Sigmoid colon (tissue), 7 donors: ENCODE data around the gene F12. TPM values are rescaled to one million over a fixed set of nuclear protein-coding genes. Genes with fewer than 3 reads are reported as not detected.

Experiments
- DNase-seq: peaks from one replicate; pipeline ENCODE4 v3.0.0-alpha.2; 2019
- H3K27ac ChIP-seq, 4 donors: fragments of 200-600 bp; sonication (generic); one replicate each; pipeline ENCODE4 v1.5.1; 2016 to 2019; ENCODE audit warnings: mild to moderate bottlenecking in 1 of 4
- H3K27me3 ChIP-seq, 3 donors: fragments of 200-600 bp; sonication (generic); one replicate each; pipeline ENCODE4 v1.5.1; 2019; ENCODE audit warnings: mild to moderate bottlenecking in 1 of 3
- H3K36me3 ChIP-seq, 4 donors: fragments of 200-600 bp; sonication (generic); one replicate each; pipeline ENCODE4 v1.5.1; 2016 to 2019
- H3K4me1 ChIP-seq, 4 donors: fragments of 200-600 bp; sonication (generic); one replicate each; pipeline ENCODE4 v1.5.1; 2017 to 2019
- H3K4me3 ChIP-seq, 4 donors: fragments of 200-600 bp; sonication (generic); one replicate each; pipeline ENCODE4 v1.5.1; 2017 to 2019; ENCODE audit warnings: mild to moderate bottlenecking in 2 of 4, moderate library complexity in 1 of 4
- H3K9me3 ChIP-seq, 4 donors: fragments of 200-600 bp in 3 of 4; sonication (generic) in 3 of 4; one replicate each; pipeline versions ENCODE4 v1.5.1 to v1.6.1; 2013 to 2019
- EP300 ChIP-seq, 4 donors: sonication (generic); formaldehyde crosslinking; IDR thresholded peaks; one replicate each; pipeline ENCODE4 v1.6.1; 2017; ENCODE audit warnings: antibody characterized with exemption in 4 of 4
- POLR2A ChIP-seq, 2 donors: fragments of 450-650 bp; IDR thresholded peaks; one replicate each; pipeline ENCODE4 v1.6.1; 2016; ENCODE audit warnings: antibody characterized with exemption in 2 of 2, mild to moderate bottlenecking in 2 of 2, moderate library complexity in 2 of 2
- POLR2AphosphoS5 ChIP-seq, 4 donors: sonication (generic); formaldehyde crosslinking; IDR thresholded peaks; one replicate each; pipeline ENCODE4 v1.6.1; 2017; ENCODE audit warnings: antibody characterized with exemption in 4 of 4
- WGBS, 2 donors: extraction: QIAGEN DNeasy Blood & Tissue Kit; methylation state at CpG; one replicate each; pipeline ENCODE4 v1.1.7; 2013; 5-methylcytosine and 5-hydroxymethylcytosine counted together
- intact Hi-C: fragments of 100-400 bp; cut with DNase I; formaldehyde crosslinking; loops from one replicate; pipeline ENCODE4 v1.15.1; 2023
- polyA plus RNA-seq, 3 donors: library from polyadenylated mRNA; stranded (reverse); fragments of 200-250 nt; gene quantifications; one replicate each; pipeline ENCODE4 v1.2.3, GENCODE V29; 2013
- total RNA-seq, 4 donors: library from RNA; depleted of rRNA; stranded (reverse); fragments of >200 nt; gene quantifications; one replicate each; pipeline ENCODE4 v1.1.0, GENCODE V29; 2016
- TF ChIP-seq, protein P1 (sequence below), 4 experiments: fragments of 450-650 bp in 3 of 4; fragments of 200-600 bp in 1 of 4; IDR thresholded peaks; one replicate each; pipeline ENCODE4 v1.5.1; 2016 to 2019; ENCODE audit warnings: antibody characterized with exemption in 4 of 4, mild to moderate bottlenecking in 3 of 4, moderate library complexity in 2 of 4
- donor health status: healthy with polysubstance abuse.
- donor health status: Bipolar disorder and iron deficiency.
- donor health status: healthy.

F12 gene
- total and polyA plus RNA-seq, 7 donors = 0.36 to 14.0 (median 2.2) TPM; not detected in 1

DNA sequence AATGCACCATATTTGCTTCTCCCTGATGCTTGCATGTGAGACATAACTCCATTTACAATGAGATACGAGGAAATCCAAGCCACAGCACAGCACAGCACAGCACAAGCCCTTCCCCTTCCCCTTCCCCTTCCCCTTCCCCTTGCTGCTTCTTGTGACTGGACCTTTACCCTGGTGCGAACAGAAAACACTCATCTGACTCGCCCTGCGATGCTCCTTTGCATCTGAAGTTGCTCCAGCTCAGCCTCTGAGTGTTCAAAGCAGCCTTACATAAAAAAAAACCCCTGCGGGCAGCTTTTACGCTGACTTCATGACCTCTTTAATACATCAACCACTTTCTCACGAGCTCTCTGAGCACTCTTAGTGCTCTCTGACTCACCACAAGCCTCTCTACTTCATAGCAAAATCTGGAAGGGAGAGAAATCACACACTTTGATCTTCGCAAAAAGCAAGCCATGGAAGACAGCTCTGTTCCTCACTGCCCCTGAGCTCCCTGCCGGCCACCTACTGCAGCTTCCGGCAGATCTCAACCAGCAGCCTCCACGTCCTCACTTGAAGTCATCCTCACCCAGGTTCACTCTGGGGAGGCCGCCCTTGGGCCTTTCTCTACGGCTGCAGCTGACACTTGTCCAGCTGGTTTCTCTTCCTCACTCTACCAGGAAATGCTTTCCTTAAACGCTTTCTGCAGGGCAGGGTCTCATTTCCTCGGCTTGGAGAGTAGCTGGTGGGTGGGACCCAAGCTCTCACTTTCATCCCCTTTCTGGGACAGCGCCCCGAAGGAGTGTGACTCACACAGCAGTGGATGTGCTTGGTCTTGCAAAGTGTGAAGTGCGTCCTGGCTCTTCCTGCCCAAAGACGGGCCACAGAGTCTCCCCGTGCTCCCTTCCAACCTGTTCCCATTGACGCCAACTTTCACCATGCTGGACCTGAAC lies 19.9 kb downstream of the F12 start:
- DNase-seq = no peak
- 39 to 47% methylated on average over 21 of the region's 21 CpGs for WGBS, 2 donors
- Histone ChIP-seq H3K27ac (peak overlapping the region in 3 of 4 donors; percentile 6 to 38 (median 23)), H3K36me3 (no peaks in the 10 kb centered on the region), H3K4me1 (peaks cover 0 to 4% (median 0%) of the 10 kb centered on the region in 4 donors), H3K9me3 (no peaks in the 10 kb centered on the region), H3K4me3 (no peak overlapping the region), H3K27me3 (peaks cover 0 to 12% (median 4%) of the 10 kb centered on the region in 3 donors)
- intact Hi-C loops = loop anchor here (1.0 kb wide), 2 partner anchors 65 to 112 kb away; no protein-coding TSS in a partner anchor
- TF ChIP-seq POLR2A (IDR thresholded peaks at IDR 0.05) (no peak), POLR2AphosphoS5 (IDR thresholded peaks at IDR 0.05) (no peak), EP300 (IDR thresholded peaks at IDR 0.05) (no peak)
- TF ChIP-seq, protein P1, sequence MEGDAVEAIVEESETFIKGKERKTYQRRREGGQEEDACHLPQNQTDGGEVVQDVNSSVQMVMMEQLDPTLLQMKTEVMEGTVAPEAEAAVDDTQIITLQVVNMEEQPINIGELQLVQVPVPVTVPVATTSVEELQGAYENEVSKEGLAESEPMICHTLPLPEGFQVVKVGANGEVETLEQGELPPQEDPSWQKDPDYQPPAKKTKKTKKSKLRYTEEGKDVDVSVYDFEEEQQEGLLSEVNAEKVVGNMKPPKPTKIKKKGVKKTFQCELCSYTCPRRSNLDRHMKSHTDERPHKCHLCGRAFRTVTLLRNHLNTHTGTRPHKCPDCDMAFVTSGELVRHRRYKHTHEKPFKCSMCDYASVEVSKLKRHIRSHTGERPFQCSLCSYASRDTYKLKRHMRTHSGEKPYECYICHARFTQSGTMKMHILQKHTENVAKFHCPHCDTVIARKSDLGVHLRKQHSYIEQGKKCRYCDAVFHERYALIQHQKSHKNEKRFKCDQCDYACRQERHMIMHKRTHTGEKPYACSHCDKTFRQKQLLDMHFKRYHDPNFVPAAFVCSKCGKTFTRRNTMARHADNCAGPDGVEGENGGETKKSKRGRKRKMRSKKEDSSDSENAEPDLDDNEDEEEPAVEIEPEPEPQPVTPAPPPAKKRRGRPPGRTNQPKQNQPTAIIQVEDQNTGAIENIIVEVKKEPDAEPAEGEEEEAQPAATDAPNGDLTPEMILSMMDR (IDR thresholded peaks at IDR 0.05) = no peak

GRCh38 chr5:177388521-177389052 lies 20.8 kb downstream of the F12 start:
- TF ChIP-seq POLR2A (IDR thresholded peaks at IDR 0.05) = no peak
- TF ChIP-seq, protein P1 (IDR thresholded peaks at IDR 0.05) = no peak
- no peak for TF ChIP-seq POLR2AphosphoS5 (IDR thresholded peaks at IDR 0.05)
- no peak for TF ChIP-seq EP300 (IDR thresholded peaks at IDR 0.05)
- Histone ChIP-seq H3K27ac (no peak overlapping the region), H3K27me3 (peaks cover 0 to 12% (median 4%) of the 10 kb centered on the region in 3 donors), H3K36me3 (no peaks in the 10 kb centered on the region), H3K4me1 (peaks cover 0 to 4% (median 0%) of the 10 kb centered on the region in 4 donors), H3K4me3 (no peak overlapping the region), H3K9me3 (no peaks in the 10 kb centered on the region)
- intact Hi-C loops = no loop called here
- DNase-seq = no peak
- 91 to 94% methylated on average over 10 of the region's 10 CpGs for WGBS, 2 donors

- DNase-seq = no peak
- Histone ChIP-seq H3K9me3 (no peaks in the 10 kb centered on the region), H3K27ac (no peak overlapping the region), H3K36me3 (no peaks in the 10 kb centered on the region), H3K27me3 (peaks cover 0 to 12% (median 4%) of the 10 kb centered on the region in 3 donors), H3K4me3 (no peak overlapping the region), H3K4me1 (peaks cover 0 to 5% (median 2%) of the 10 kb centered on the region in 4 donors)
- intact Hi-C loops = no loop called here
- WGBS, 2 donors = 85 to 89% methylated on average over 14 of the region's 14 CpGs
- no peak for TF ChIP-seq POLR2AphosphoS5 (IDR thresholded peaks at IDR 0.05)
- no peak for TF ChIP-seq EP300 (IDR thresholded peaks at IDR 0.05)
- TF ChIP-seq, protein P1 (IDR thresholded peaks at IDR 0.05) = no peak
- no peak for TF ChIP-seq POLR2A (IDR thresholded peaks at IDR 0.05)
Observed at GRCh38 chr5:177387405-177387804, 22.0 kb downstream of the F12 start.

GRCh38 chr5:177386542-177386941 lies 22.8 kb downstream of the F12 start:
- no peaks in the 10 kb centered on the region for H3K9me3 ChIP-seq
- intact Hi-C loops = no loop called here
- 87 to 88% methylated on average over 8 of the region's 8 CpGs for WGBS, 2 donors
- H3K27ac ChIP-seq = no peak overlapping the region
- no peaks in the 10 kb centered on the region for H3K36me3 ChIP-seq
- H3K4me3 ChIP-seq = no peak overlapping the region
- DNase-seq = no peak
- H3K4me1 ChIP-seq = peaks cover 0 to 7% (median 2%) of the 10 kb centered on the region in 4 donors
- H3K27me3 ChIP-seq = peaks cover 0 to 12% (median 4%) of the 10 kb centered on the region in 3 donors
- TF ChIP-seq EP300 (IDR thresholded peaks at IDR 0.05) (no peak), POLR2A (IDR thresholded peaks at IDR 0.05) (no peak), POLR2AphosphoS5 (IDR thresholded peaks at IDR 0.05) (no peak)
- TF ChIP-seq, protein P1 (IDR thresholded peaks at IDR 0.05) = no peak
